Retinal pigment epithelial cell (primary cell): Measurements from ENCODE around the gene TENM3.

ENCODE experiments used
- DNase-seq: peaks from one replicate; pipeline ENCODE4 v3.0.0-alpha.2; 2010; ENCODE audit warnings: low read depth
- H3K4me3 ChIP-seq: 2 replicates; pipeline ENCODE4 v1.5.1; 2011; ENCODE audit warnings: mild to moderate bottlenecking, low read length, control low read depth, moderate library complexity
- CTCF ChIP-seq: conservative IDR thresholded peaks from 2 replicates; pipeline ENCODE4 v1.5.1; 2011; ENCODE audit warnings: low read depth, low read length, control low read depth, inconsistent platforms

TENM3 gene

GRCh38 chr4:182343453-182343852 lies 100.3 kb downstream of the TENM3 start:
- TF ChIP-seq CTCF = no peak
- H3K4me3 ChIP-seq = no peak overlapping the region
- no peak for DNase-seq

GRCh38 chr4:182344968-182345367 lies 101.8 kb downstream of the TENM3 start:
- TF ChIP-seq CTCF = no peak
- DNase-seq = no peak
- H3K4me3 ChIP-seq = no peak overlapping the region

DNA sequence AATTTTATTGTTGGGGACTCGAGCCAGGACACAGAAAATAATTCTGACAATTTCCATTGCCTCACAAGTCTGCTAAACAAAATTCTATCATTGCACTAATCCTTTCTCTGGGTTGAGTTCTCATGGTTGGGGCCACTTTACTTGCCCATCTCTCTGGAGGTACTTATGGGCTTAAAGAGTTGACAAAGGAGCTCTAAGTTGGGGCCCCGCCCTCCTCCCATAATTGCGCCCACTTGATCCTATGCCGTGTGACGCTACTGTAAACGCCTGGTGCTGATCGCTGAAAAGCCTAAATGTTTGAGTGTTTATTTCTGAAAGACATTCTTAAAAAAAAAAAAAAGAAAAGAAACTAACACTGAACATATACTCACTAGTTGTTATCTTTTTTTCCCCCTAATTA lies 103.0 kb downstream of the TENM3 start:
- H3K4me3 ChIP-seq = no peak overlapping the region
- no peak for DNase-seq
- no peak for TF ChIP-seq CTCF

- no peak overlapping the region for H3K4me3 ChIP-seq
- no peak for TF ChIP-seq CTCF
- DNase-seq = no peak
These were observed 103.6 kb downstream of the TENM3 start for GRCh38 chr4:182346675-182347375.

- H3K4me3 ChIP-seq = no peak overlapping the region
- TF ChIP-seq CTCF = no peak
- no peak for DNase-seq
These were observed 105.7 kb downstream of the TENM3 start for GRCh38 chr4:182348779-182349326.

DNA sequence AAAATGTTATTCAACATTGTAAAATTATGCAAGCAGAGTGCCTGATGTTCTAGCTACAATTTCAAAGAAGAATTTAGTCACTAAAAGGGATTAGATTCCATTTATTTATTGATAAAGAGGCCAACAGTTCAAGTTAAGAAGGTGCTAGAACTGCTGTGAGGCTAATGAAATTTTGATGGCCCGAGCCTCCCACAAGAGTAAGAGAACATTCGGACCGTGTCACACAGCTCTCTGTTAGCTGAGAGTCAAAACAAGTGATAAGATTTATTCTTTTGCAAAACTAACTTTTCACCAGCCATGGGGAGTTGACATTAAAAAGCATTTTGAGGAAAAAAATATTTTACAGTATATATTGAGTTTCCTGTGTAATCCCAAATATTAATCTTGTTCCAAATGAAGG lies 106.8 kb downstream of the TENM3 start:
- no peak for DNase-seq
- TF ChIP-seq CTCF = no peak
- no peak overlapping the region for H3K4me3 ChIP-seq

DNA sequence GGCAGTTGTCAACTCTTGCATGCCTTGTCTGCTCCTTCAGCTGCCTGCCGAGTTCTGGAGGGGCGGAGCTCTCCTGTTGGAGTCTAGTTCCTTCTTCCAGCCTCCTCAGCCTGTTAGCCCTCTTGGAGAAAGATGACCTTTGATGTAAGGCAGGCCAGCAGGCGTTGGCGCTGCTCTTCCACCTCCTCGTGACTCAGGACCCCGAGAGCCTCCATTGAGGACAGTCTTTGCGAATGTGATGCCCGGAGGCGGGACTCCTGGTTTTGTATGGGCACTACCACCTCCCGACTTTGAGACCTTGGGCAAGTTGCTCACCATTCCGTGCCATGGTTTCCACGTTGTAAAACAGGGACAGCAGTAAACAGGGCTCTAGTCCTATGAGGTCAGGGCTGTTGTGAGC lies 108.3 kb downstream of the TENM3 start:
- TF ChIP-seq CTCF = no peak
- no peak overlapping the region for H3K4me3 ChIP-seq
- no peak for DNase-seq
